AG04450 (cell line): ENCODE measurements around the gene HADHB. TPM values are rescaled to one million over a fixed set of nuclear protein-coding genes. Genes with fewer than 3 reads are reported as not detected.

Source experiments
- CTCF ChIA-PET: fragments of 300-600, 350-600 bp; formaldehyde crosslinking; extraction: SDS; loops from one replicate; lab custom pipeline; 2022; ENCODE audit warnings: antibody characterized with exemption, inconsistent platforms; lab: Charles Lee
- POLR2A ChIA-PET: fragments of 350-600 bp; formaldehyde crosslinking; extraction: SDS; loops from one replicate; lab custom pipeline; 2021; ENCODE audit warnings: antibody characterized with exemption, inconsistent platforms; lab: Yijun Ruan, JAX
- DNase-seq: peaks from one replicate; pipeline ENCODE4 v3.0.0-alpha.2; 2011; ENCODE audit warnings: low read depth, low spot score
- H3K27ac ChIP-seq: one replicate; pipeline ENCODE4 v1.5.1; 2012; ENCODE audit warnings: low read depth, low read length, control low read depth
- H3K27me3 ChIP-seq: one replicate; pipeline ENCODE4 v1.6.0; 2012; ENCODE audit warnings: low read length; ENCODE audit not compliant: control insufficient read depth, insufficient read depth
- H3K4me3 ChIP-seq: 2 replicates; pipeline ENCODE4 v1.5.1; 2011; ENCODE audit warnings: mild to moderate bottlenecking, low read depth, low read length, control low read depth
- H3K9me3 ChIP-seq: 2 replicates; pipeline ENCODE4 v1.5.1; 2012; ENCODE audit warnings: low read length; ENCODE audit not compliant: control insufficient read depth, insufficient read depth
- CTCF ChIP-seq: IDR thresholded peaks from 2 replicates; pipeline ENCODE4 v1.5.1; 2011; ENCODE audit warnings: low read depth, low read length, control low read depth, inconsistent platforms
- polyA plus RNA-seq: library from polyadenylated mRNA; depleted of rRNA; stranded (reverse); fragments of >200 nt; gene quantifications from 2 replicates; pipeline ENCODE4 v1.2.3, GENCODE V29; 2011; rRNA removed

HADHB gene
- polyA plus RNA-seq, 1 experiment = 162 TPM

- POLR2A ChIA-PET = no interaction called here
- no peaks in the 10 kb centered on the region for H3K9me3 ChIP-seq
- no peak for TF ChIP-seq CTCF
- CTCF ChIA-PET = no interaction called here
- no peak for DNase-seq
- H3K27me3 ChIP-seq = peaks cover 5% of the 10 kb centered on the region
- no peak overlapping the region for H3K27ac ChIP-seq
- H3K4me3 ChIP-seq = no peak overlapping the region
Observed at GRCh38 chr2:26333293-26333692, 88.6 kb downstream of the HADHB start.

- Histone ChIP-seq H3K4me3 (no peak overlapping the region), H3K27ac (no peak overlapping the region), H3K27me3 (peaks cover 5% of the 10 kb centered on the region), H3K9me3 (no peaks in the 10 kb centered on the region)
- DNase-seq = no peak
- POLR2A ChIA-PET = no interaction called here
- CTCF ChIA-PET = no interaction called here
- no peak for TF ChIP-seq CTCF
Observed at GRCh38 chr2:26335231-26335630, 90.5 kb downstream of the HADHB start.

- H3K27ac ChIP-seq = no peak overlapping the region
- peaks cover 5% of the 10 kb centered on the region for H3K27me3 ChIP-seq
- CTCF ChIA-PET = no interaction called here
- POLR2A ChIA-PET = no interaction called here
- DNase-seq = no peak
- H3K4me3 ChIP-seq = no peak overlapping the region
- H3K9me3 ChIP-seq = no peaks in the 10 kb centered on the region
- no peak for TF ChIP-seq CTCF
Observed at GRCh38 chr2:26336719-26337118, 92.0 kb downstream of the HADHB start.

GRCh38 chr2:26337298-26337697 lies 92.6 kb downstream of the HADHB start:
- no peak overlapping the region for H3K4me3 ChIP-seq
- H3K9me3 ChIP-seq = no peaks in the 10 kb centered on the region
- no peak for DNase-seq
- peaks cover 5% of the 10 kb centered on the region for H3K27me3 ChIP-seq
- no peak for TF ChIP-seq CTCF
- no peak overlapping the region for H3K27ac ChIP-seq
- ChIA-PET POLR2A (no interaction called here), CTCF (no interaction called here)

Other genes with a start within 250 kb of the HADHB start
- 116 and 178 TPM in 2 replicates for gene RAB10, start 210.9 kb upstream of the HADHB start, polyA plus RNA-seq
- 2.8 and 3.1 TPM in 2 replicates for gene GAREM2, start 71.9 kb upstream of the HADHB start, polyA plus RNA-seq
- 155 and 172 TPM in 2 replicates for gene HADHA, start 307 bp upstream of the HADHB start, polyA plus RNA-seq
- 8.9 and 10.9 TPM in 2 replicates for gene SELENOI, start 101.2 kb downstream of the HADHB start, polyA plus RNA-seq
- gene ADGRF3, start 101.8 kb downstream of the HADHB start, polyA plus RNA-seq = 0.02 TPM in 1 of 2 replicates, not detected in the other
- 0.16 TPM in 1 of 2 replicates, not detected in the other for gene DRC1, start 157.0 kb downstream of the HADHB start, polyA plus RNA-seq
- gene OTOF, start 233.2 kb downstream of the HADHB start, polyA plus RNA-seq = not detected in 2 replicates